Measurements from ENCODE around the gene KIAA1958.

The KIAA1958 gene

GRCh38 chr9:112542593-112543292 lies 56.1 kb downstream of the KIAA1958 start:
- no peak overlapping the region for H3K4me3 ChIP-seq (ENCODE audit: low read length, poor library complexity, severe bottlenecking)
- peaks cover 66% of the 10 kb centered on the region for H3K79me2 ChIP-seq (ENCODE audit: insufficient read depth, low read length)
- 0 out of 2 replicates have a peak, but pooled peaks cover 4% of the 10 kb centered on the region for H3K36me3 ChIP-seq (ENCODE audit: insufficient read depth, low read length)
- H3K4me1 ChIP-seq (ENCODE audit: insufficient read depth, low read length, poor library complexity, severe bottlenecking): peaks cover 13% of the 10 kb centered on the region
- peaks cover 23% of the 10 kb centered on the region for H4K20me1 ChIP-seq (ENCODE audit: insufficient read depth, low read length, poor library complexity, severe bottlenecking)
- H2AFZ ChIP-seq (ENCODE audit: low read length): no peak overlapping the region
- H3K9me2 ChIP-seq (replicated peaks; ENCODE audit: low read depth, low read length): no peaks in the 10 kb centered on the region
- no peaks in the 10 kb centered on the region for H3F3A ChIP-seq (ENCODE audit: low read depth)
- H3K27me3 ChIP-seq (ENCODE audit: insufficient read depth, low read length, poor library complexity, severe bottlenecking): no peaks in the 10 kb centered on the region
- no peak overlapping the region for H3K9ac ChIP-seq (ENCODE audit: low read depth, low read length, poor library complexity, severe bottlenecking)
- no peak overlapping the region for H3K4me2 ChIP-seq (ENCODE audit: low read depth, low read length, poor library complexity, severe bottlenecking)
- TF ChIP-seq EZH2phosphoT487 (IDR thresholded peaks at IDR 0.05; ENCODE audit: borderline replicate concordance): no peak
- no peak for TF ChIP-seq CTCF (conservative IDR thresholded peaks at IDR 0.05; ENCODE audit: low read length)
- no peaks in the 10 kb centered on the region for H3K9me3 ChIP-seq (ENCODE audit: insufficient read depth, low read depth, low read length)

GRCh38 chr9:112544477-112544876 lies 57.9 kb downstream of the KIAA1958 start:
- Histone ChIP-seq H3K4me1 (ENCODE audit: insufficient read depth, low read length, poor library complexity, severe bottlenecking) (peaks cover 13% of the 10 kb centered on the region), H3K4me2 (ENCODE audit: low read depth, low read length, poor library complexity, severe bottlenecking) (no peak overlapping the region), H3K27me3 (ENCODE audit: insufficient read depth, low read length, poor library complexity, severe bottlenecking) (no peaks in the 10 kb centered on the region), H3K4me3 (ENCODE audit: low read length, poor library complexity, severe bottlenecking) (no peak overlapping the region), H2AFZ (ENCODE audit: low read length) (no peak overlapping the region), H3K9me2 (replicated peaks; ENCODE audit: low read depth, low read length) (no peaks in the 10 kb centered on the region), H3K79me2 (ENCODE audit: insufficient read depth, low read length) (peaks cover 74% of the 10 kb centered on the region), H3K9me3 (ENCODE audit: insufficient read depth, low read depth, low read length) (no peaks in the 10 kb centered on the region), H4K20me1 (ENCODE audit: insufficient read depth, low read length, poor library complexity, severe bottlenecking) (peaks cover 32% of the 10 kb centered on the region), H3K9ac (ENCODE audit: low read depth, low read length, poor library complexity, severe bottlenecking) (no peak overlapping the region), H3K36me3 (ENCODE audit: insufficient read depth, low read length) (no peaks in the 10 kb centered on the region), H3F3A (ENCODE audit: low read depth) (no peaks in the 10 kb centered on the region)
- TF ChIP-seq EZH2phosphoT487 (IDR thresholded peaks at IDR 0.05; ENCODE audit: borderline replicate concordance) (no peak), CTCF (conservative IDR thresholded peaks at IDR 0.05; ENCODE audit: low read length) (no peak)

GRCh38 chr9:112545237-112545636 lies 58.6 kb downstream of the KIAA1958 start:
- H3F3A ChIP-seq (ENCODE audit: low read depth): no peaks in the 10 kb centered on the region
- no peak overlapping the region for H2AFZ ChIP-seq (ENCODE audit: low read length)
- peaks cover 32% of the 10 kb centered on the region for H4K20me1 ChIP-seq (ENCODE audit: insufficient read depth, low read length, poor library complexity, severe bottlenecking)
- H3K9me2 ChIP-seq (replicated peaks; ENCODE audit: low read depth, low read length): no peaks in the 10 kb centered on the region
- H3K9ac ChIP-seq (ENCODE audit: low read depth, low read length, poor library complexity, severe bottlenecking): no peak overlapping the region
- no peaks in the 10 kb centered on the region for H3K9me3 ChIP-seq (ENCODE audit: insufficient read depth, low read depth, low read length)
- no peaks in the 10 kb centered on the region for H3K36me3 ChIP-seq (ENCODE audit: insufficient read depth, low read length)
- TF ChIP-seq CTCF (conservative IDR thresholded peaks at IDR 0.05; ENCODE audit: low read length): no peak
- TF ChIP-seq EZH2phosphoT487 (IDR thresholded peaks at IDR 0.05; ENCODE audit: borderline replicate concordance): no peak
- H3K4me1 ChIP-seq (ENCODE audit: insufficient read depth, low read length, poor library complexity, severe bottlenecking): peaks cover 13% of the 10 kb centered on the region
- no peaks in the 10 kb centered on the region for H3K27me3 ChIP-seq (ENCODE audit: insufficient read depth, low read length, poor library complexity, severe bottlenecking)
- no peak overlapping the region for H3K4me3 ChIP-seq (ENCODE audit: low read length, poor library complexity, severe bottlenecking)
- no peak overlapping the region for H3K4me2 ChIP-seq (ENCODE audit: low read depth, low read length, poor library complexity, severe bottlenecking)
- H3K79me2 ChIP-seq (ENCODE audit: insufficient read depth, low read length): peaks cover 76% of the 10 kb centered on the region
